ENCODE results near the gene TRIM36.

Gene TRIM36, protein sequence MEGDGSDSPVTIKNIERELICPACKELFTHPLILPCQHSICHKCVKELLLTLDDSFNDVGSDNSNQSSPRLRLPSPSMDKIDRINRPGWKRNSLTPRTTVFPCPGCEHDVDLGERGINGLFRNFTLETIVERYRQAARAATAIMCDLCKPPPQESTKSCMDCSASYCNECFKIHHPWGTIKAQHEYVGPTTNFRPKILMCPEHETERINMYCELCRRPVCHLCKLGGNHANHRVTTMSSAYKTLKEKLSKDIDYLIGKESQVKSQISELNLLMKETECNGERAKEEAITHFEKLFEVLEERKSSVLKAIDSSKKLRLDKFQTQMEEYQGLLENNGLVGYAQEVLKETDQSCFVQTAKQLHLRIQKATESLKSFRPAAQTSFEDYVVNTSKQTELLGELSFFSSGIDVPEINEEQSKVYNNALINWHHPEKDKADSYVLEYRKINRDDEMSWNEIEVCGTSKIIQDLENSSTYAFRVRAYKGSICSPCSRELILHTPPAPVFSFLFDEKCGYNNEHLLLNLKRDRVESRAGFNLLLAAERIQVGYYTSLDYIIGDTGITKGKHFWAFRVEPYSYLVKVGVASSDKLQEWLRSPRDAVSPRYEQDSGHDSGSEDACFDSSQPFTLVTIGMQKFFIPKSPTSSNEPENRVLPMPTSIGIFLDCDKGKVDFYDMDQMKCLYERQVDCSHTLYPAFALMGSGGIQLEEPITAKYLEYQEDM

DNA sequence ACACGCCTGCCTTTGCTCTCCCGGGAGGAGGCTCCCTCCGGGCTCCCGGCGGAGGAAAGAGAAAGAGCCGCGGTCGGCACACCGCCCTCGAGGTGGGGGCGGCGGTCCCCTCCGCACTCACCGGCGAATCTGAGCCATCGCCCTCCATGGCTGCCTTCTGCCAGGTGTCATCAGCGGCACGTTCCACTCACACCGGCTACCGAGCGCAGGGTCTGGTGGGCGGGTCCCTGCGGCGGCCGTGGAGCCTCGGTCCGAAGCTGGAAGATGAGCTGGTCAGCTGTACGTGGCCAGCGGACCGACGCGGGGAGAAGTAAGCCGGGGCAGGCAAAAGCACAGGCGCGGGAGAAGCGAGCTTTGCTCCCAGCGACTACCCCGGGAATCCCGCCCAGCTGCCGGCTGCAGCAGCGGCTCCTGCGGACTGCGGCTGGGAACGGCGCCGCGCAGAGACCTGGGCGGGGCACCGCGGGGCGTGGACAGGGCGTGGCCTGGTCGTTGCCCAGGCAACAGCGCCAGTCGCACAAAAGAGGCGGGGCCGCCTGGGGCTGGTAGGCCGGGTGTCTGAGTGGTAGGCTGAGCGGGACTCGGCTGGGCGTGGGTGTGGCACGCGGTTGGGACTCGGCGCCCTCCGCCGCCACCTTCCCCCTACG is at the start of gene TRIM36:
TRIM36 (minus strand) TSS at position 422 of the 647 bp plus-strand sequence; CDS start at position 148, 274 bp downstream.
- peak; percentile 77 to 91 (median 86) for DNase-seq (ENCODE audit: low read depth in 3 of 3)

DNA sequence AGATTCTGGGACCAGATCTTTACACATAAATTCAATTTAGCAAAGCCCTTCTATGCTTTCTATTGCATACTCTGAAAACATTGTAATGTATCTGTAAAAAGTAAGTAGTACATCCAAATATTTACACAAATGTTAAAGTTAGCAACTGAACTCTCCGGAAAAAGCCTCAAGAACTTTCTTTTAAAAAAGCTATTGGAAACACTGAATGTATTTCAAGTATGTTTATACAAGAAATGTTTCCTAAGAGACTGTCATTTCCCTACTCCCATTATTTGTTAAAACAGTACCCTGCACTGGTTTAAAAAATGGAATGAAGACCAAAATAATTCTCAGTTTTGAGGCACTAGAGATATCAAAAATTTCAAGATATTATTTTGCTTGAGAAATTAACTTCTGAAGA is 44.8 kb upstream of the TRIM36 start:
- no peak for DNase-seq (ENCODE audit: low read depth in 3 of 3)

DNA sequence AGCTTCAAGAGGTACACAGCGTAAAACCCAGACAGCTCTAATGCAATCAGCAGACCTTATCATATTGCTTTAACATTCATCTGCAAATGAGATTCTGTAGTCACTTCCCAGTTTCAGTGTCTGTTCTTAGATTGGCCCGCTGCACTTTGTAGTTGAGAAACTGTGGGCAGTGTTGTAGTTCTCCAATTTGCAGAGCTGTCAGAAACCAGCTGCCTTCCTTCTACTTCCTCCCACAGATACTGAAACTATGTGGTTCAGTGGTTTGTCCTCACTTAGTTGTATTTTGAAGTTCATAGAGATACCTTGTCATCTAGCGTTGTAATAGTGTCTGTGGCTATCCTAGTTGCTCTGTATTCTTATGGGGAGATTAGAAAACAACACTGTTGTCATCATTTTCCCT is 39.6 kb upstream of the TRIM36 start:
- DNase-seq (ENCODE audit: low read depth in 3 of 3), result peak in 2 of 3 experiments; percentile 13 to 35

DNA sequence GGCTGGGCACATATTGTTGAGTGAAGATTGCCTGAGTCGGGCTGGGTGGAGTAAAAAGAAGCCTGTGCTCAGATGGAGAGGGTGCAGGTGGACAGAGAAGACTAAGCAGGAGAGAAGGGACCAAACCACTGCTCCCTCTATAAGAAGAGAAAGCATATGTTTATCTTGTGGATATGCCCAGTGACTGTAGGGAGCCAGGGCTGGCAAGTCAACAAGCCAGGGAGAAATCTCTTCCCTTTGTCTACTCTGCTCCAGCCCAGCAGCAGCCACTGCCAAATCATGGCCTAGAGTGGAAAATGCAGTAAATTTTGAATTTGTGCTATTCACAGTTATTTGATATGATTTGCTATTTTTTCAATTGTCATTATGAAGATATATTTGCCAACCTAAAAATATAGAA is 33.2 kb upstream of the TRIM36 start:
- no peak for DNase-seq (ENCODE audit: low read depth in 3 of 3)

DNA sequence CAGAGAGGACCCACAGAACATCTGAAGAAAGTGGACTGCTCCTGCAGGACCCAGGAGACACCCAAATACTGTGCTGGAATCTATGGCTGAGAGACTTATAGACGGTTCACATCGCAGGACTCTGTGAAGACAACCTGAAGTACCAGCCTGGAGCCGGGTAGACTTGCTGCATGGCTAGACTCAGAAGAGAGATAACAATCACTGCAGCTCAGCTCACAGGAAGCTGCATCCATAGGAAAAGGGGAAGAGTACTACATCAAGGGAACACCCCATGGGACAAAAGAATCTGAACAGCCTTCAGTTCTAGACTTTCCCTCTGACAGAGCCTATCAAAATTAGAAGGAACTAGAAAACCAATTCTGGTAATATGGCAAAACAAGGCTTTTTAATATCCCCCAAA is 26.5 kb upstream of the TRIM36 start:
- no peak for DNase-seq (ENCODE audit: low read depth in 3 of 3)

DNA sequence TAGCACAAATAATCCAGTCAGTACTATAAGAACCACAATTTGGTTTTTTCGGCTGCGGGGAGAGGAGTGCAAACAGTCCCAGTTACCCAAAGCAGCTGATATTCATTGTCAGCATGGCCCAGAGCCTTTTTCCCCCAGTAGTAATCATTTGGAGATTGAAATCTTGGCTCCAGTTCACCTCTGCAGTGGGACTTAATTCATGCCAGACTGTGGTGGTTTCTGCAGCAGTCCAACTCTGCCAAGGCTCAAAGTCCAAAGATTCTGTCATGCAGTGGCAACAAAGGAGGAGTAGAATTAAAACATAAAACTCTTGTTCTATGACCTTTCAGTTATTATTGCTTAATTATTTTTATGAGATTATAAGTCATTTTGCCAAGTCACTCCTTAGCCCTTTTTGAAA is 25.0 kb upstream of the TRIM36 start:
- no peak for DNase-seq (ENCODE audit: low read depth in 3 of 3)

DNA sequence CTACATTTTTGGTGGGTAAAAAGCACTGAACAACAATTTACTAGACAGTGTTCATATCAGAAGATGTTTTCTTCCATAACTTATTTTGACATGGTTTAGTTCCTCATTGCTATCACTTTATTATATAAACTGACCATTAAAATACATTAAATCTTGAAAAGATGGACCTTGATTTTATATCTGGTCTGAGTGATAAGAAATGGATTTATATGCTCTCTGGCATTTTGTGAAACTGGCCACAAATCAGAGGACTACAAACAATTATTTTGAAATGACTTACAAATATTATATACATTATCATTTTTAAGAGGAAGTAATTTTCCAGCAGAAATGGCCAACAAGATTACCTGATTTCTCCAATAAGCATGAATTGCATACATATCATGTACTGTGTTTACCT is 23.6 kb upstream of the TRIM36 start:
- no peak for DNase-seq (ENCODE audit: low read depth in 3 of 3)

DNA sequence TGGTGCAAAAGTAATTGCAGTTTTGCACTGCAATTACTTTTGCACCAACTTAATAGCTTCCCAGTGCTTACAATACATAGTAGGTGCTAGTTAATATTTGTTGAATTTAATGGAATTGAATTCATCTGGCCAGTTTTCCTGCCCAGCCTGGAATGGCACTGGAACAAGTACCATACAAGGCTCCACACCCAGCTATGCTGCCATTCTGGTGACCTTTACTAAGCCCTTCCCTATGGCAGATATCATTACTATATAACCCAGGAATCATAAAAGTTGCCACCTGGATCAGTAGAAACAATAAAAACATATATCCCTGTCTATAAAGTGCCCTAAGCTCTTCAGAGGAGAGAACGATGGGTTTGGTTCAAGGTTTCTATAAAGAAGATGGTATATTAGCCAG is 22.4 kb upstream of the TRIM36 start:
- DNase-seq (ENCODE audit: low read depth in 3 of 3), result no peak

DNA sequence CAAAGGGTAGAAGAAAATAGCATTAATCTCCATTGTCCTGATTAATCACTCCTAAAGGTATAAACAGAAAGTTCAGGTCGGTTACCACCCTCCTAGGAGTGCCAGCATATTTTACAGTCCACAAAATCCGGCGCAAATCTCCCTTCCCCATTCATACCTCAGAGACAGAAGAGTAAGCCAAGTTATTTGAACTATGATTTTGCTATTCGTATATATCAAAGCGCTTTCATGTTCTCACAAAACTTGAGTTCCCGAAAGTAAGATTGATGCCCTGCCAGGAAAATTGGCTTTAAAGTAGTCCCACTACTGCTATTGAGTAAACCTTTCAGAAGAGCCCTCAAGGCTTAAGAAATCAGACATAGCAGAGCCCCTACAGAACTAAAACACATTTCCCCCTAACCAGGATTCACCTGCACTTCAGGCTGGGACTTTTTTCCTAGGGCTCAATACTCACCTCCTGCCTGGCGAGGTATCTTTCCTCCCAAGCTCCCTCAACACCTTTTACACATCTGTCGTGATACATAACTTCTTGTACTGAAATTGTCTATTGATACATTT is 21.8 kb upstream of the TRIM36 start:
- no peak for DNase-seq (ENCODE audit: low read depth in 3 of 3)

DNA sequence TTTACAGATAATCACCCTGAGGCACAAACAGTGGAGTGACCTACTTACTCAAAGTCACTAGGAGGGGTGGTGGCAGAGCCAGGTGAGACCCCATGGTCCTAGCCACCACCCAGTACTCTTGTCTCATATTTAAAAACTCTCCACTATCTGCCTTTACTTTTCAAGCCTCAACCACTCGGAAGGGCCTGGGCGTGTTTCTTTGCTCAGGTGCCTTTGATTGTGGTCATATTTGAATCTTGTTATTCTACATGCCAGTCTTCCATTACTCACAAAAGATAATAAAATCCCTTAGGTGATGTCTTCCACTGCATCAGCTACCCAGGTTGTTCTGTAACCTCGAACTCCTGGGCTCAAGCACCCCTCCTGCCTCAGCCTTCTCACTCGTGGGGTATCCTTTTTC is 20.7 kb upstream of the TRIM36 start:
- DNase-seq (ENCODE audit: low read depth in 3 of 3), result no peak

DNA sequence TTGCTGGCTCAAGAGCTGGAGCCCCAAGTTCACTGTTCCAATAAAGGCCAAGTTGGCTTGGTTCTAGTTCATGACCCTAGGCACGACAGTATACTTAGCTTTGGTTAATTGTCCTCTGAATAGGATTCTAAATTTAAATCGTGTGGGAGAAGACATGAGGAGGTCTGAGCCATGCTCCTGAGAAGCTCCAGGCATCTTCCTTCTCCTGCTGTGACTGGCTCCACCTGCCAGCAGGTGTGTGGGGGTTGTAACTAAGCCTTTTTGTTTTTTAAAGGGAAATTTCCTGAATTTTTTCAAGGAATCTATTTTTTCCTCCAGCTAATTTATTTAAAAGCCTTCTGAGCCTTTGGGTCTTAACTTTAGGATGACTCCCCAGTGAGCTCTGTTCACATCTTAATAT is 20.2 kb upstream of the TRIM36 start:
- no peak for DNase-seq (ENCODE audit: low read depth in 3 of 3)

DNA sequence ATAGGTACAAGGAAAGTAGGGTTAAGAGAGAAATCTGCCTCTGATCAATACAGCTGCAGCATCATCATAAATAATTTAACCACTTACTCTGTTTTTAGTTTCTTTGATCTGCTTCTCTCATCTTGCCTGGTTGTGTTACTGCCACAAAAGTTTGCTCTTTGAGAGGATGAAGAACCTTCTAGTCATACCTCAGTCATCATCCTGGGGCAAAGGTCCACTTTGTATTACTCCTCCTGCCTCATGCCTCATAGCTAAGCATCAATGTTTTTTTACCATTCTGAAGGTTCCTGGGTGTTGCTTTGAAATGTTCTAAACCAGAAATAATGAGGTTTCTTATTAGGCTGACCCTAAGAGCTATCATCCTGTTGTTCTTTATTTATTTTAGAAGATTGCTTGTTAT is 17.1 kb upstream of the TRIM36 start:
- DNase-seq (ENCODE audit: low read depth in 3 of 3), result no peak

DNA sequence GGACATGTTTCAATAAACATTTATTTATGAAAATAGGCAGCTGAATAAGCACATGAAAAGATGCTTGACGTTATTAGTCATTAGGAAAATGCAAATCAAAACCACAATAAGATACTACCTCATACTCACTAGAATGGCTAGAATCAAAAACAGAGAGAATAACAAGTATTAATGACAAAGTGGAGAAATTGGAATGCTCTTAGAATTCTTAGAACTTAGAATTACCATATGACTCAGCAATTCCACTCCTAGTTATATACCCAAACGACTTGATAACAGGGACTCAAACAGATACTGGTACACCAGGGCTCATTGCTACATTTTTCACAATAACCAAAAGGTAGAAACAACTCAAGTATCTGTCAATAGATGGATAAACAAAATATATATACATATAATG is 15.1 kb upstream of the TRIM36 start:
- DNase-seq (ENCODE audit: low read depth in 3 of 3), result no peak

DNA sequence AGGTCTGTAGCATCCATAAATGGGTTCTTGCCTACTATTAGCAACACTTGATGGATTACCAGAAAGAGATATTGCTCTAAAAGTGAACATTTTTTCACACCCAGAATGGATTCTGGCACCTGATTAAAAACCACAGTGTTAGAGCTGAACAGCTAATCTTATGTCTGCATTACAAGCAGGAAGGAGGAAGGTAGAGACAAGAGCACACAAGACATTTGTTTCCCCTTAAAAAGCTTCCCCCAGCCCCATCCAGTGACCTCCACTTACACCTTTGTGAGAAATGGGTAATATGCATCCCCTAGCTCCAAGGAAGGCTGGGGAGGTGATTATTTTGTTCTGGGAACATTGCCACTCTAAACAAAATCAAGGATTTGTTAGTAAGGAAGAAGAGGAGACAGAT is 12.0 kb upstream of the TRIM36 start:
- DNase-seq (ENCODE audit: low read depth in 3 of 3), result no peak

DNA sequence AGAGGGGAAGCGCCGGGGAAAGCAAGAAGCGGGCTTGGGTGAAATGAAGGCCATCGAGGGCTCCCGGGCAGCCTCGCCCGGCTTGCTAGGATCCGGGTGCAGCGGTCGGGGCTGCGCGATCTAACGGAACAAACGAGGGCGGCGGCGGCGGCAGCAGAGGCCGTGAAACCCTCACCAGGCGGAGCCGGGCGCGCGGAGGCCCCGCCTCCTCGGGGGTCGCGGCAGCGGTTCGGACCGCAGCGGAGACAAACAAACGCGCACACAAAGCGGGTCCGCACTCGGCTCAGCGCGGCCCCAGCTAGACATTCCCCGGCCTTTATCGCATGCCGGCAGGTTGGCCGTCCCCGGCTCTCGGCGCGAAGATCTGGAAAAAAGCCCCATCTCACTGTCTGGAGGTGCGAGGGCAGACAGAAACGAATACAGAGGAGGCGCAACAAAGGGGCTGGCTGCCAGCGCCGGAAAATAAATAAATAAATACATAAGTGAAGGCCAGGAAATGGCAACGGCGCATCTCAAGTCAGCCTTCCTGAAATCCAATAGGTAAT is 10.5 kb upstream of the TRIM36 start:
- peak in 1 of 3 experiments; percentile 24 for DNase-seq (ENCODE audit: low read depth in 3 of 3)

DNA sequence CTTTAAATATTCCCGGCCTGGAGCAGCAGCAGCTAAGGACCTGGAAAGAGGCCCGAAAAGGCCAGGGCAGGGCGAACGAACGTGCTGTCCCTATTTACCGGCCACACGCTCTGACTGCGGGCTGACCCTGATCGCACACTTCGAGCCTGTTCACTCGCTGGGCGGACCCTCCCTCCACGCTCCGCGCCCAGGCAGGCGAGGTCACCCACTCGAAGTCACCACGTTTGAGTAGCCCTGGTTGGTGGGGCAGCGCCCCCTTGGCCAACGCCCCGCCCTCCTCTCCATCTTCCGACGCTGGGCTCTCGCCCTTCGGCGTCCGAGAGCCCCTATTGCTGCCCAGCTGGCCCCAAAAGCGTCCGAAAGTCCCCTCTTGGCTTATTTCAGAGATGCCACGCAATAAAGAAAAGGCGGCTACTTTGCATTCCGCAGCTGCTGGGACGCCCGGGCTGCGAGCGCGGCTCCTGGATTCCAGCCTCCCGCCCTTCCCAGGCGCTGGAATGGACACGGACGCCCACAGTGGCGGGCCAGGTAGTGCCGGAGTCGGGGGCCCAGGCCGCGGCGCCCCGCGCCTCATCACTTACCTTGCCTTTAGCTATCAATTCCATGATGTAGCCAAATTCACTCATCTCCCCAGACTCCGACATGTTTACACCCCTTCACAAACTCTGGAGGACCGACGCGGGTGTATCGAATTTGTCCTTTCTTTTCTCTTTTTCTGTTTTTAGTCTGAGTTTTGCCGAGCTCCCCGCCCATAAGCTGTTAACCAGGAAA is 9.9 kb upstream of the TRIM36 start:
- no peak for DNase-seq (ENCODE audit: low read depth in 3 of 3)

DNA sequence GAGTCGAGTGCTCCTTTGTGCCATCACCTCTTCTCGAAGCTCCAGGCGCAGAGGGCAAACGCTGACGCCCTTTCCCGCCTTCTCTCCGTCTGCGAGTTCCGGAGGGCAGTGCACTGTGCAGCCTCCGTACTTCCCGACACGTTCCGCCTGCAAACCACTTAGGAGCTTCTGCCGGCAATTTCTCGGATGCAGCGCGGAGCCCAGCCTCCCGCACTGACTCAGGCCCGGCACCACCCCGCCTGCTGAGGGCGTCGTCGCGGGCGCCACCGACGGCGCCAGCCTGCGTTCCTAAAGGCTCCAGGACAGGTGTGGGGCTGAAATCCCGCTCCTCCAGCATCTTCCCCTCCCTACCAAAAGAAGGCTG is 9.3 kb upstream of the TRIM36 start:
- no peak for DNase-seq (ENCODE audit: low read depth in 3 of 3)

DNA sequence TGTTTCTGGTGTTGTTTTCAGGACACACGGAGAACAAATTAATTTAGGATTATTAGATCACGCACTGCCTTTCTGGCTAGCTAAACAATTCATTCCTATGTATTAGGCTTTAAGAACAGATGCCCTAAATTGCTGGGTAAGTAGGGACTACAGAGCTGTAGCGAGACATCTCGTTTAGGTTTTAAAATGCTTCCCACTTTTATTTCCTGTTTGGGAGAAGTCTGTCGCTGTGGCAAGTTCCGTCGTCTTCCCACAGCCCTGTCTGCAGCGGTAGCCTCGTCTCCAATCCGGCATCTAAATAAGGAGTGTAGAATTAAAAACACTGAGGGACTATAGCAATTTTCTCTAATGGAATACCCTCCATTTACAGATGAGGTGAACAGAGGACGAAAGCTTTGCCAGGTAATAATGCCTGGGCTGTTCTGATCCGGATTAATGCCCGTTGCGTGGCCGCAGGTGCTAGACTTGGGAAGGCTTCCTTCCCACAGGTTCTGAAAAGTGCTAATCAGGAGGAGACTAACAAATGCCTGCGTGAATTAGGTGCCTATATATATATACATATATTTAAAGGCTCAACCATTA is 1.3 kb upstream of the TRIM36 start:
- DNase-seq (ENCODE audit: low read depth in 3 of 3), result no peak

DNA sequence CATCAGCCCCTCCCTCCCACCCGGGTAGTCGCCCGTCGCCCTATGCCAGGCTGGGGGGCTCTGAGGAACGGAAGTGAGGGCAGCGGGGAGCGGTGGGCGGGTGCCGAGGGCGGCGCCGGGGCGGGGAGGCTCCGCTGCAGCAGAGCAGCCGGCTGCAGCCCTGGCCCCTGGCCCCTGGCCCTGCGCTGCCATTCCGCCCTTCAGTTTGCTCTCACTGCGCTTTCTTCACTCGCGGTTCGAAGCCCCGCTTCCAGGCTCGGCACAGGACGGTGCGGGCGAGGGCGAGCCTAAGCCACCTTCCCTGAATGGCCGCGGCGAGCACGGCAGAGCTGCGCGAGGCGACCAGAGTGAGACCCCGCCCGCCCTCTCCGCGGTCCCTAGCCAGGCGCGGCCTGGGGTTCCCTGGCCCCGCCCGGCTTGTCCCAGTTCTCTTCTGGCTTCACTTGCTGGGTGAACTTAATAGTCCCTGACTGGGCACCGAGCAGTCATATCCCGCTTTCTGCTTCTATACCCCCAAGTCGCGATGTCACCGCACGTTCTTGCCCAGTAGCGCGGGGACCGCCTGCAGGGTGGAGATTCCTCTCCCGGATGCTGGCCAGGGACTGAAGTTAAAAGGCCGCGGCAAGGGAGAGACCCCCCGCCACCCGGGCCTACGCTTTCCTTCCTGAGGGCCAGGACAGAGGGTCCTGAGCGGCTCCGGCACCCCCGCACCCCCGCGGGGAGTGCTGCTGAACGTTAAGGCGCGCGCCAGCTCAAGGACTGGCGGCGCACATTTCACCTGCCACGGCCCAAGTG is 623 bp upstream of the TRIM36 start:
- no peak for DNase-seq (ENCODE audit: low read depth in 3 of 3)

DNA sequence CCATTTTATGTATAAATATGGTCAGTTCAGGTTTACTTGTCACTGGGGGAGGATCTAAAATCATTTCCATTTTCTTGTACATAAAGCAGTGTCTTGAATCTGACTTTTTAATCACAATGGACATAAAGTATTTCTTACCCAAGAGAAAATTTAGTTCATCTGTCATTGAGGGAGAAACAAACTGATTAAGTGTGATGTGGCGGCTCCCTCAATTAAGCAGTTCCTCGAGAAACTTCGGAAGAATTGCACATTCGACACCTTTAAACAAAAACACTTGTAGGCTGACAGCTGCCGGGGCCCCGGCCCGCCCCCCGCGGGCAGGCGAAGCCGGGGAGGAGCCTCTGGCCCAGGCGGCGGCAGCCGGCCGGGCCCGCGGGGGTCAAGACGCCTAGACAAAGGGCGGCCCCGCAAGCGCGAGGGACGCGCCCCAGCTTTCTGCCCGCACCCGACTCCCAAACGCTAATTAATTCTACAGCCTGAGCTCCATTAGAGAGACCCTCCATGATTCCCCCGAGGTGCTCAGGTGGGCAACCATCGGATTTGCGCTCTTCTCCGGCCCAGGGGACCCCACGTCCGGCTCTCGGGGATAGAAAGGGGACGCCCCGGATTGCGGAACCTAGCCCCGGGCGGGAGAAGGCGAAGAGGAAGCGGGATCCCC is 750 bp downstream of the TRIM36 start:
- no peak for DNase-seq (ENCODE audit: low read depth in 3 of 3)
